Measurements from ENCODE around the gene PRKAR2A.

- TF ChIP-seq REST (IDR thresholded peaks at IDR 0.05; ENCODE audit: insufficient replicate concordance, low read depth) (no peak), CTCF (IDR thresholded peaks at IDR 0.05; ENCODE audit: insufficient read depth, low read length) (no peak), POLR2AphosphoS5 (IDR thresholded peaks at IDR 0.05; ENCODE audit: low read depth) (no peak), GABPA (IDR thresholded peaks at IDR 0.05; ENCODE audit: low read depth) (no peak), SPI1 (IDR thresholded peaks at IDR 0.05; ENCODE audit: borderline replicate concordance, low read depth) (no peak)
These were observed 108.1 kb downstream of the PRKAR2A start for GRCh38 chr3:48739617-48739954.
